ENCODE results near the gene PTRH2.

GRCh38 chr17:59730268-59730834 is 23.1 kb upstream of the PTRH2 start:
- TF ChIP-seq CTCF (IDR thresholded peaks at IDR 0.05) (no peak), POLR2A (IDR thresholded peaks at IDR 0.05) (no peak)
